Breast epithelium (tissue), 4 donors: ENCODE results near the gene PNLIPRP2. TPM values are rescaled to one million over a fixed set of nuclear protein-coding genes. Genes with fewer than 3 reads are reported as not detected.

Source experiments
- DNase-seq, 2 donors: peaks; one replicate each; pipeline ENCODE4 v3.0.0-alpha.2; 2019; ENCODE audit warnings: low spot score in 2 of 2
- H3K27ac ChIP-seq, 2 donors: fragments of 200-600 bp; sonication (generic) in 1 of 2; one replicate each; pipeline ENCODE4 v1.5.1; 2016 to 2019; ENCODE audit warnings: mild to moderate bottlenecking in 1 of 2
- H3K27me3 ChIP-seq, 2 donors: fragments of 200-600 bp; sonication (generic) in 1 of 2; one replicate each; pipeline versions ENCODE4 v1.5.1 to v1.6.0; 2017 to 2019; ENCODE audit warnings: control low read depth in 1 of 2, mild to moderate bottlenecking in 1 of 2
- H3K36me3 ChIP-seq: fragments of 200-600 bp; one replicate; pipeline ENCODE4 v1.5.1; 2019
- H3K4me1 ChIP-seq, 2 donors: fragments of 200-600 bp; sonication (generic); one replicate each; pipeline ENCODE4 v1.5.1; 2016 to 2019; ENCODE audit warnings: control low read depth in 1 of 2
- H3K4me3 ChIP-seq, 3 donors: fragments of 200-600 bp; sonication (generic); 1 replicate in 2 of 3; 2 replicates in 1 of 3; pipeline ENCODE4 v1.5.1; 2016 to 2019; ENCODE audit warnings: mild to moderate bottlenecking in 3 of 3, moderate library complexity in 2 of 3
- H3K9me3 ChIP-seq, 2 donors: fragments of 200-600 bp; sonication (generic) in 1 of 2; one replicate each; pipeline ENCODE4 v1.5.1; 2016 to 2019; ENCODE audit warnings: control low read depth in 1 of 2
- POLR2A ChIP-seq: fragments of 450-650 bp; IDR thresholded peaks from one replicate; pipeline ENCODE4 v1.6.1; 2016; ENCODE audit warnings: antibody characterized with exemption, mild to moderate bottlenecking, moderate library complexity
- POLR2AphosphoS5 ChIP-seq, 3 donors: sonication (generic); formaldehyde crosslinking; IDR thresholded peaks; one replicate each; pipeline ENCODE4 v1.6.1; 2017; ENCODE audit warnings: antibody characterized with exemption in 3 of 3
- intact Hi-C: fragments of 100-400 bp; cut with DNase I; formaldehyde crosslinking; loops from one replicate; pipeline ENCODE4 v1.15.1; 2023; ENCODE audit warnings: low total_unique reads
- total RNA-seq, 3 donors: library from RNA; depleted of rRNA; stranded (reverse); fragments of >200 nt; gene quantifications; one replicate each; pipeline ENCODE4 v1.1.0, GENCODE V29; 2016
- TF ChIP-seq, protein P1 (sequence below), 3 donors: fragments of 450-650 bp; IDR thresholded peaks; one replicate each; pipeline ENCODE4 v1.5.1; 2016 to 2017; ENCODE audit warnings: antibody characterized with exemption in 3 of 3, mild to moderate bottlenecking in 3 of 3, moderate library complexity in 3 of 3

Gene PNLIPRP2
- total RNA-seq, 3 donors from 2014 or later: not detected

- TF ChIP-seq POLR2A (no peak), POLR2AphosphoS5 (IDR thresholded peaks at IDR 0.05) (no peak)
- TF ChIP-seq, protein P1, sequence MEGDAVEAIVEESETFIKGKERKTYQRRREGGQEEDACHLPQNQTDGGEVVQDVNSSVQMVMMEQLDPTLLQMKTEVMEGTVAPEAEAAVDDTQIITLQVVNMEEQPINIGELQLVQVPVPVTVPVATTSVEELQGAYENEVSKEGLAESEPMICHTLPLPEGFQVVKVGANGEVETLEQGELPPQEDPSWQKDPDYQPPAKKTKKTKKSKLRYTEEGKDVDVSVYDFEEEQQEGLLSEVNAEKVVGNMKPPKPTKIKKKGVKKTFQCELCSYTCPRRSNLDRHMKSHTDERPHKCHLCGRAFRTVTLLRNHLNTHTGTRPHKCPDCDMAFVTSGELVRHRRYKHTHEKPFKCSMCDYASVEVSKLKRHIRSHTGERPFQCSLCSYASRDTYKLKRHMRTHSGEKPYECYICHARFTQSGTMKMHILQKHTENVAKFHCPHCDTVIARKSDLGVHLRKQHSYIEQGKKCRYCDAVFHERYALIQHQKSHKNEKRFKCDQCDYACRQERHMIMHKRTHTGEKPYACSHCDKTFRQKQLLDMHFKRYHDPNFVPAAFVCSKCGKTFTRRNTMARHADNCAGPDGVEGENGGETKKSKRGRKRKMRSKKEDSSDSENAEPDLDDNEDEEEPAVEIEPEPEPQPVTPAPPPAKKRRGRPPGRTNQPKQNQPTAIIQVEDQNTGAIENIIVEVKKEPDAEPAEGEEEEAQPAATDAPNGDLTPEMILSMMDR (IDR thresholded peaks at IDR 0.05): no peak
- intact Hi-C loops: no loop called here
- Histone ChIP-seq H3K4me1 (no peaks in the 10 kb centered on the region), H3K4me3 (no peak overlapping the region), H3K9me3 (no peaks in the 10 kb centered on the region), H3K27ac (no peak overlapping the region), H3K27me3 (peaks cover 0 to 3% of the 10 kb centered on the region in 2 donors), H3K36me3 (no peaks in the 10 kb centered on the region)
- no peak for DNase-seq
Observed at GRCh38 chr10:116598329-116598728, 22.4 kb upstream of the PNLIPRP2 start.

GRCh38 chr10:116599991-116600390, 20.8 kb upstream of the PNLIPRP2 start:
- Histone ChIP-seq H3K27me3 (peaks cover 0 to 3% of the 10 kb centered on the region in 2 donors), H3K4me1 (no peaks in the 10 kb centered on the region), H3K36me3 (no peaks in the 10 kb centered on the region), H3K27ac (no peak overlapping the region), H3K4me3 (no peak overlapping the region), H3K9me3 (no peaks in the 10 kb centered on the region)
- TF ChIP-seq POLR2A (no peak), POLR2AphosphoS5 (IDR thresholded peaks at IDR 0.05) (no peak)
- TF ChIP-seq, protein P1 (IDR thresholded peaks at IDR 0.05): no peak
- DNase-seq: no peak
- intact Hi-C loops: no loop called here

GRCh38 chr10:116602648-116603400, 17.9 kb upstream of the PNLIPRP2 start:
- no peak overlapping the region for H3K4me3 ChIP-seq
- peaks cover 0 to 3% of the 10 kb centered on the region in 2 donors for H3K27me3 ChIP-seq
- intact Hi-C loops: no loop called here
- no peak for DNase-seq
- TF ChIP-seq, protein P1 (IDR thresholded peaks at IDR 0.05): no peak
- no peak for TF ChIP-seq POLR2AphosphoS5 (IDR thresholded peaks at IDR 0.05)
- no peak for TF ChIP-seq POLR2A
- H3K9me3 ChIP-seq: no peaks in the 10 kb centered on the region
- H3K27ac ChIP-seq: no peak overlapping the region
- no peaks in the 10 kb centered on the region for H3K4me1 ChIP-seq
- no peaks in the 10 kb centered on the region for H3K36me3 ChIP-seq

DNA sequence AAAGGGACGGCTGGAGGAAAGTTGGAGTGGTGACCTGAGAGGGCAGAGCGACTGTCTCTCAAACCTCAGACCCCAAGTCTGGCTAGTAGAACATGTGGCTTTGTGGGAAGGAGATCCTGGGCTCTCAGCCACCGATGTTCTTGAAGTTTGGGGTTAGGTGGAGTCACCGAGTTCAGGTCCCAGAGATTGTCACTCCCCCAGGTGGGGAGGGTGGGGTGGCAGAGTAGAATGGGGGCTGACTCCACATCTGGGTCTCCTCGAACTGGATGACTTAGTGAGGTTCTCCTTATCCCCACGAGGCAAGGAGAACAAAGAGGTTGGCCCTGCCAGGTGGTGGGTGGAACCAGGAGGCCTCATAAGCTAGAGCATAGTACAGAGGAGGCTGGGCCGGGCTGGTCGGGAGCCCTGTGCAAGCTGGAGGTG, 14.7 kb upstream of the PNLIPRP2 start:
- H3K4me3 ChIP-seq: no peak overlapping the region
- intact Hi-C loops: no loop called here
- H3K36me3 ChIP-seq: no peaks in the 10 kb centered on the region
- H3K27me3 ChIP-seq: peaks cover 0 to 20% of the 10 kb centered on the region in 2 donors
- TF ChIP-seq, protein P1 (IDR thresholded peaks at IDR 0.05): no peak
- TF ChIP-seq POLR2A (no peak), POLR2AphosphoS5 (IDR thresholded peaks at IDR 0.05) (no peak)
- H3K4me1 ChIP-seq: no peaks in the 10 kb centered on the region
- no peak for DNase-seq
- H3K27ac ChIP-seq: no peak overlapping the region
- H3K9me3 ChIP-seq: no peaks in the 10 kb centered on the region

- intact Hi-C loops: no loop called here
- no peak for TF ChIP-seq POLR2AphosphoS5 (IDR thresholded peaks at IDR 0.05)
- TF ChIP-seq POLR2A: no peak
- TF ChIP-seq, protein P1 (IDR thresholded peaks at IDR 0.05): no peak
- no peak for DNase-seq
- Histone ChIP-seq H3K9me3 (no peaks in the 10 kb centered on the region), H3K27me3 (peaks cover 0 to 23% of the 10 kb centered on the region in 2 donors), H3K4me1 (no peaks in the 10 kb centered on the region), H3K27ac (no peak overlapping the region), H3K4me3 (no peak overlapping the region), H3K36me3 (no peaks in the 10 kb centered on the region)
Observed at GRCh38 chr10:116607336-116607735, 13.4 kb upstream of the PNLIPRP2 start.
